H1 (cell line): ENCODE results near the gene MAN1C1. TPM values are rescaled to one million over a fixed set of nuclear protein-coding genes. Genes with fewer than 3 reads are reported as not detected.

Experiments used
- CTCF ChIA-PET: fragments of 300-600 bp; sonication (Branson Sonifier 250); formaldehyde crosslinking; loops from one replicate; lab custom pipeline; 2021; ENCODE audit not compliant: partially characterized antibody; lab: Charles Lee
- POLR2A ChIA-PET: fragments of 300-600 bp; sonication (Branson Sonifier 250); formaldehyde crosslinking; loops from one replicate; lab custom pipeline; 2021; ENCODE audit warnings: inconsistent platforms; ENCODE audit not compliant: partially characterized antibody; lab: Charles Lee
- DNase-seq, 2 experiments: peaks; one replicate each; pipeline versions ENCODE4 v3.0.0 to v3.0.0-alpha.2; 2010 to 2022; ENCODE audit warnings: low spot score in 2 of 2, low read depth in 1 of 2, mixed read lengths in 1 of 2
- FAIRE-seq: peaks from 2 replicates; lab custom pipeline; 2011; peaks lifted over from hg19 to GRCh38; lab: Jason Lieb, UNC
- H2AFZ ChIP-seq: 2 replicates; pipeline ENCODE4 v1.8.1; 2012; ENCODE audit warnings: low read length, inconsistent platforms
- H2AK5ac ChIP-seq: 2 replicates; pipeline ENCODE4 v1.6.1; 2013; ENCODE audit warnings: low read depth, low read length
- H2BK120ac ChIP-seq: replicated peaks from 2 replicates; pipeline ENCODE3; 2013; ENCODE audit warnings: low read depth, low read length, inconsistent platforms
- H2BK12ac ChIP-seq: 2 replicates; pipeline ENCODE4 v1.6.1; 2013; ENCODE audit warnings: low read depth, low read length
- H2BK15ac ChIP-seq: 2 replicates; pipeline ENCODE4 v1.6.1; 2013; ENCODE audit warnings: low read length
- H2BK20ac ChIP-seq: 2 replicates; pipeline ENCODE4 v1.6.1; 2013; ENCODE audit warnings: low read length
- H2BK5ac ChIP-seq: 2 replicates; pipeline ENCODE4 v1.6.1; 2013; ENCODE audit warnings: low read depth, low read length
- H3K14ac ChIP-seq: 2 replicates; pipeline ENCODE4 v1.6.1; 2013; ENCODE audit warnings: inconsistent platforms; ENCODE audit not compliant: insufficient read length
- H3K18ac ChIP-seq: 2 replicates; pipeline ENCODE4 v1.6.1; 2013; ENCODE audit warnings: low read length; ENCODE audit errors: extremely low read depth
- H3K23ac ChIP-seq: 2 replicates; pipeline ENCODE4 v1.6.1; 2013; ENCODE audit warnings: inconsistent platforms; ENCODE audit not compliant: insufficient read length
- H3K23me2 ChIP-seq: 2 replicates; pipeline ENCODE4 v1.6.1; 2013; ENCODE audit warnings: low read depth, low read length
- H3K27ac ChIP-seq: 2 replicates; pipeline ENCODE4 v1.6.1; 2011; ENCODE audit warnings: low read depth, low read length, inconsistent platforms
- H3K27me3 ChIP-seq, 4 experiments: replicated peaks in 1 of 4; 1 replicate in 1 of 4; 2 replicates in 3 of 4; pipeline versions ENCODE4 v1.6.1 to v1.8.1; 2011 to 2013; ENCODE audit warnings: low read length in 3 of 4, mild to moderate bottlenecking in 3 of 4, inconsistent platforms in 2 of 4, mixed read lengths in 2 of 4, moderate library complexity in 1 of 4; ENCODE audit not compliant: control insufficient read depth in 3 of 4, insufficient read depth in 3 of 4; ENCODE audit errors: extremely low read depth in 1 of 4
- H3K36me3 ChIP-seq, 4 experiments: 2 replicates each; pipeline versions ENCODE4 v1.6.1 to v1.8.1; 2011 to 2013; ENCODE audit warnings: mild to moderate bottlenecking in 4 of 4, low read length in 3 of 4, moderate library complexity in 2 of 4, control low read depth in 1 of 4, inconsistent platforms in 1 of 4; ENCODE audit not compliant: insufficient read depth in 4 of 4, control insufficient read depth in 2 of 4
- H3K4ac ChIP-seq: replicated peaks from 2 replicates; pipeline ENCODE3; 2013; ENCODE audit warnings: low read length, low read depth, mixed read lengths, inconsistent platforms; ENCODE audit not compliant: insufficient read length
- H3K4me1 ChIP-seq, 4 experiments: replicated peaks in 1 of 4; 1 replicate in 1 of 4; 2 replicates in 3 of 4; pipeline versions ENCODE4 v1.6.1 to v1.8.1; 2011 to 2013; ENCODE audit warnings: low read length in 3 of 4, inconsistent platforms in 2 of 4, mixed read lengths in 1 of 4; ENCODE audit not compliant: insufficient read depth in 4 of 4, control insufficient read depth in 3 of 4
- H3K4me2 ChIP-seq, 2 experiments: 2 replicates each; pipeline versions ENCODE4 v1.6.1 to v1.8.1; 2011 to 2013; ENCODE audit warnings: low read depth in 2 of 2, low read length in 2 of 2, control low read depth in 1 of 2, inconsistent platforms in 1 of 2, mild to moderate bottlenecking in 1 of 2; ENCODE audit not compliant: insufficient read depth in 1 of 2
- H3K4me3 ChIP-seq, 4 experiments: fragments of 200-600, 300-600 bp in 1 of 4; sonication (generic), shearing (Covaris generic), sonication (Bioruptor Twin) in 1 of 4; 2 replicates each; pipeline versions ENCODE4 v1.5.1 to v1.8.1; 2011 to 2016; ENCODE audit warnings: low read length in 4 of 4, low read depth in 3 of 4, control low read depth in 2 of 4, inconsistent platforms in 2 of 4, mild to moderate bottlenecking in 2 of 4, mixed read lengths in 1 of 4, moderate library complexity in 1 of 4; ENCODE audit not compliant: insufficient read depth in 2 of 4; ENCODE audit errors: extremely low read depth in 1 of 4
- H3K56ac ChIP-seq: replicated peaks from 2 replicates; pipeline ENCODE3; 2013; ENCODE audit warnings: low read depth, mild to moderate bottlenecking, mixed read lengths, low read length, inconsistent platforms; ENCODE audit not compliant: insufficient read length
- H3K79me1 ChIP-seq: 2 replicates; pipeline ENCODE4 v1.6.1; 2013; ENCODE audit warnings: low read depth, low read length, control low read depth
- H3K79me2 ChIP-seq, 2 experiments: 2 replicates each; pipeline versions ENCODE4 v1.6.1 to v1.8.1; 2012 to 2013; ENCODE audit warnings: low read length in 2 of 2, mild to moderate bottlenecking in 2 of 2, inconsistent platforms in 1 of 2; ENCODE audit not compliant: insufficient read depth in 2 of 2, control insufficient read depth in 1 of 2
- H3K9ac ChIP-seq, 4 experiments: replicated peaks in 1 of 4; 1 replicate in 1 of 4; 2 replicates in 3 of 4; pipeline versions ENCODE4 v1.6.1 to v1.8.1; 2011 to 2013; ENCODE audit warnings: low read depth in 3 of 4, low read length in 3 of 4, control low read depth in 2 of 4, mild to moderate bottlenecking in 2 of 4, moderate library complexity in 2 of 4, inconsistent platforms in 1 of 4; ENCODE audit errors: extremely low read depth in 1 of 4
- H3K9me3 ChIP-seq, 2 experiments: 2 replicates each; pipeline versions ENCODE4 v1.6.1 to v1.8.1; 2012 to 2013; ENCODE audit warnings: mild to moderate bottlenecking in 2 of 2, moderate library complexity in 2 of 2, control low read depth in 1 of 2, inconsistent platforms in 1 of 2, low read depth in 1 of 2, low read length in 1 of 2, mixed read lengths in 1 of 2; ENCODE audit not compliant: insufficient read depth in 2 of 2
- H4K20me1 ChIP-seq, 2 experiments: replicated peaks in 1 of 2; 2 replicates each; pipeline versions ENCODE3 to v1.8.1; 2011 to 2013; ENCODE audit warnings: inconsistent platforms in 2 of 2, low read length in 2 of 2, mild to moderate bottlenecking in 1 of 2; ENCODE audit not compliant: insufficient read depth in 2 of 2, control insufficient read depth in 1 of 2
- H4K5ac ChIP-seq: 2 replicates; pipeline ENCODE4 v1.6.1; 2013; ENCODE audit warnings: low read length, low read depth, mixed read lengths, inconsistent platforms; ENCODE audit not compliant: insufficient read length
- H4K8ac ChIP-seq: 2 replicates; pipeline ENCODE4 v1.8.0; 2013; ENCODE audit warnings: mild to moderate bottlenecking, moderate library complexity, low read length, inconsistent platforms; ENCODE audit not compliant: insufficient read depth; ENCODE audit errors: extremely low read depth
- H4K91ac ChIP-seq: replicated peaks from 2 replicates; pipeline ENCODE3; 2013; ENCODE audit warnings: low read length, mixed read lengths, inconsistent platforms; ENCODE audit not compliant: insufficient read length
- ATF2 ChIP-seq: IDR thresholded peaks from 2 replicates; pipeline ENCODE4 v1.6.1; 2012; ENCODE audit warnings: low read length, inconsistent platforms
- CEBPB ChIP-seq: IDR thresholded peaks from 2 replicates; pipeline ENCODE4 v1.6.1; 2012; ENCODE audit warnings: low read depth, low read length
- NANOG ChIP-seq: IDR thresholded peaks from 2 replicates; pipeline ENCODE4 v1.6.1; 2011; ENCODE audit warnings: low read length, low read depth, mild to moderate bottlenecking, inconsistent platforms; ENCODE audit not compliant: insufficient read depth, poor library complexity, severe bottlenecking
- POLR2A ChIP-seq, 2 experiments: IDR thresholded peaks; 1 replicate in 1 of 2; 2 replicates in 1 of 2; pipeline ENCODE4 v1.6.1; 2011; ENCODE audit warnings: low read depth in 2 of 2, low read length in 2 of 2, mild to moderate bottlenecking in 2 of 2; ENCODE audit errors: control extremely low read depth in 1 of 2
- RAD21 ChIP-seq, 2 experiments: IDR thresholded peaks in 1 of 2; conservative IDR thresholded peaks in 1 of 2; 2 replicates each; pipeline ENCODE4 v1.6.1; 2011; ENCODE audit warnings: low read depth in 2 of 2, low read length in 2 of 2, improper control_type of control experiment in 1 of 2, inconsistent platforms in 1 of 2, mild to moderate bottlenecking in 1 of 2, moderate library complexity in 1 of 2
- SRF ChIP-seq: IDR thresholded peaks from 2 replicates; pipeline ENCODE4 v1.6.1; 2011; ENCODE audit warnings: mild to moderate bottlenecking, low read depth, low read length, moderate library complexity
- TAF7 ChIP-seq: optimal IDR thresholded peaks from 2 replicates; pipeline ENCODE3; 2011; ENCODE audit warnings: low read depth, mild to moderate bottlenecking, inconsistent platforms, low read length, moderate library complexity, borderline replicate concordance
- TCF12 ChIP-seq: IDR thresholded peaks from 2 replicates; pipeline ENCODE4 v1.6.1; 2011; ENCODE audit warnings: low read depth, mild to moderate bottlenecking, low read length
- WGBS, 2 experiments: shearing (Covaris generic) in 1 of 2; methylation state at CpG; one replicate each; pipeline versions ENCODE4 v1.1.6 to v1.1.7; 2013 to 2015; ENCODE audit warnings: low lambda C conversion rate in 2 of 2, mixed read lengths in 2 of 2, inconsistent platforms in 1 of 2, low coverage in 1 of 2, missing lambda C conversion rate in 1 of 2; ENCODE audit not compliant: insufficient replicate concordance in 2 of 2, insufficient coverage in 1 of 2, insufficient read length in 1 of 2; ENCODE audit errors: extremely low coverage in 1 of 2, missing lambda C conversion rate in 1 of 2; 5-methylcytosine and 5-hydroxymethylcytosine counted together
- polyA plus RNA-seq, 7 experiments: library from polyadenylated mRNA; depleted of rRNA in 3 of 7; stranded (reverse) in 5 of 7; unstranded in 2 of 7; fragments of >200 nt in 5 of 7; fragments of 200-250 nt in 2 of 7; gene quantifications; 1 replicate in 5 of 7; 2 replicates in 1 of 7; 4 replicates in 1 of 7; pipeline versions ENCODE4 v1.2.1 to v1.2.3, GENCODE V29; 2011 to 2013; ENCODE audit warnings: missing spikeins in 2 of 7, mixed read lengths in 2 of 7
- total RNA-seq: library from RNA; stranded (reverse); fragmentation: NEBNext Ultra II Directional; extraction: Animal tissue kit (Norgen Biotek cat#: 25700); gene quantifications from 2 replicates; pipeline ENCODE4 v1.2.1, GENCODE V29; 2021

The MAN1C1 gene
- total and polyA plus RNA-seq, 2 of the 8 experiments (the other 6 are each of a cell fraction or from before 2014, with no cell fraction given), result 7.8 to 15.2 TPM

- Histone ChIP-seq H2BK15ac (no peak overlapping the region), H2BK12ac (no peak overlapping the region), H3K27me3 (peaks cover 0 to 11% (median 2%) of the 10 kb centered on the region in 4 experiments; a peak in 3 of 7 replicates), H4K5ac (no peak overlapping the region), H3K14ac (no peak overlapping the region), H3K79me2 (no peaks in the 10 kb centered on the region), H3K79me1 (no peaks in the 10 kb centered on the region), H3K23me2 (peaks cover 4% of the 10 kb centered on the region; the same call in 1 of the 2 replicates), H3K4me2 (no peak overlapping the region), H4K91ac (no peak overlapping the region), H3K36me3 (no peaks in the 10 kb centered on the region), H2AFZ (no peak overlapping the region), H3K4ac (no peak overlapping the region), H3K9me3 (no peaks in the 10 kb centered on the region), H3K27ac (no peak overlapping the region), H3K23ac (no peak overlapping the region), H2AK5ac (no peak overlapping the region), H2BK20ac (no peak overlapping the region), H4K8ac (no peak overlapping the region), H3K9ac (no peak overlapping the region), H2BK5ac (no peak overlapping the region), H3K18ac (no peak overlapping the region), H2BK120ac (no peak overlapping the region), H3K4me1 (peaks cover 0 to 5% (median 2%) of the 10 kb centered on the region in 4 experiments; a peak in 2 of 7 replicates), H4K20me1 (no peaks in the 10 kb centered on the region), H3K56ac (no peak overlapping the region), H3K4me3 (no peak overlapping the region)
- FAIRE-seq (no peak), DNase-seq (no peak)
- ChIA-PET CTCF (interaction anchor here (0.7 to 5.9 kb wide), 19 partner anchors 12 to 207 kb away, joined by 3 to 34 read pairs (median 4); partner anchors contain the start of gene SELENON), POLR2A (interaction anchor here (0.5 kb wide), 1 partner anchor 72 kb away, joined by 3 read pairs; no protein-coding TSS in a partner anchor)
- WGBS, 2 experiments, result 76% methylated on average over 8 of the region's 8 CpGs; no CpG with 5 or more reads in 1 of the 2 experiments
- TF ChIP-seq CEBPB (no peak), SRF (no peak), RAD21 (IDR thresholded peaks at IDR 0.05 in 1 of 2, conservative IDR thresholded peaks at IDR 0.05 in 1 of 2; ENCODE audit: low read depth in 2 of 2, low read length in 2 of 2) (peak; percentile 39 to 52), TCF12 (no peak), ATF2 (no peak), POLR2A (IDR thresholded peaks at IDR 0.05; ENCODE audit: control extremely low read depth in 1 of 2, low read depth in 2 of 2, low read length in 2 of 2) (no peak), TAF7 (no peak), NANOG (no peak)
Observed at GRCh38 chr1:25610822-25611630, 5.6 kb upstream of the MAN1C1 start.
